IPS-18a (cell line): ENCODE measurements around the gene AUTS2.
A peak's percentile ranks its signal among the peaks of the same experiment; 100 is the strongest.

Experiments used
- H3K27ac ChIP-seq: one replicate; pipeline ENCODE4 v1.5.1; 2013; ENCODE audit warnings: low read length
- H3K27me3 ChIP-seq: one replicate; pipeline ENCODE4 v1.6.1; 2013; ENCODE audit warnings: mild to moderate bottlenecking, low read length; ENCODE audit not compliant: control insufficient read depth, insufficient read depth
- H3K36me3 ChIP-seq: one replicate; pipeline ENCODE4 v1.6.1; 2013; ENCODE audit warnings: low read depth, low read length; ENCODE audit not compliant: control insufficient read depth
- H3K4me1 ChIP-seq: one replicate; pipeline ENCODE4 v1.6.1; 2013; ENCODE audit warnings: low read depth, low read length; ENCODE audit not compliant: control insufficient read depth
- H3K4me3 ChIP-seq: one replicate; pipeline ENCODE4 v1.5.1; 2013; ENCODE audit warnings: low read length
- H3K9ac ChIP-seq: one replicate; pipeline ENCODE4 v1.6.1; 2013; ENCODE audit warnings: mild to moderate bottlenecking, low read length, moderate library complexity
- H3K9me3 ChIP-seq: one replicate; pipeline ENCODE4 v1.6.1; 2013; ENCODE audit warnings: low read depth, low read length; ENCODE audit not compliant: control insufficient read depth

AUTS2 gene

GRCh38 chr7:69588773-69589172, 9.5 kb upstream of the AUTS2 start:
- Histone ChIP-seq H3K9me3 (no peaks in the 10 kb centered on the region), H3K4me1 (peaks cover 3% of the 10 kb centered on the region), H3K4me3 (no peak overlapping the region), H3K9ac (no peak overlapping the region), H3K36me3 (no peaks in the 10 kb centered on the region), H3K27me3 (peaks cover 12% of the 10 kb centered on the region), H3K27ac (no peak overlapping the region)

GRCh38 chr7:69591805-69592204, 6.5 kb upstream of the AUTS2 start:
- Histone ChIP-seq H3K9ac (no peak overlapping the region), H3K4me3 (no peak overlapping the region), H3K36me3 (no peaks in the 10 kb centered on the region), H3K27ac (no peak overlapping the region), H3K9me3 (no peaks in the 10 kb centered on the region), H3K27me3 (peaks cover 42% of the 10 kb centered on the region), H3K4me1 (peaks cover 2% of the 10 kb centered on the region)

- H3K27ac ChIP-seq, result no peak overlapping the region
- peaks cover 6% of the 10 kb centered on the region for H3K4me1 ChIP-seq
- H3K9ac ChIP-seq, result no peak overlapping the region
- H3K9me3 ChIP-seq, result no peaks in the 10 kb centered on the region
- no peaks in the 10 kb centered on the region for H3K36me3 ChIP-seq
- no peak overlapping the region for H3K4me3 ChIP-seq
- H3K27me3 ChIP-seq, result peaks cover 51% of the 10 kb centered on the region
Measured at GRCh38 chr7:69593511-69593910, 4.8 kb upstream of the AUTS2 start.

- H3K4me3 ChIP-seq, result no peak overlapping the region
- H3K27me3 ChIP-seq, result peaks cover 58% of the 10 kb centered on the region
- H3K9ac ChIP-seq, result no peak overlapping the region
- no peaks in the 10 kb centered on the region for H3K36me3 ChIP-seq
- H3K27ac ChIP-seq, result no peak overlapping the region
- peaks cover 6% of the 10 kb centered on the region for H3K4me1 ChIP-seq
- no peaks in the 10 kb centered on the region for H3K9me3 ChIP-seq
Measured at GRCh38 chr7:69595415-69595814, 2.9 kb upstream of the AUTS2 start.

GRCh38 chr7:69596056-69596455, 2.2 kb upstream of the AUTS2 start:
- no peaks in the 10 kb centered on the region for H3K9me3 ChIP-seq
- H3K27ac ChIP-seq, result no peak overlapping the region
- peaks cover 9% of the 10 kb centered on the region for H3K4me1 ChIP-seq
- no peak overlapping the region for H3K4me3 ChIP-seq
- H3K36me3 ChIP-seq, result no peaks in the 10 kb centered on the region
- peaks cover 64% of the 10 kb centered on the region for H3K27me3 ChIP-seq
- no peak overlapping the region for H3K9ac ChIP-seq

GRCh38 chr7:69596723-69597277, 1.5 kb upstream of the AUTS2 start:
- Histone ChIP-seq H3K4me3 (peak overlapping the region; percentile 66), H3K27me3 (peaks cover 71% of the 10 kb centered on the region), H3K9me3 (no peaks in the 10 kb centered on the region), H3K4me1 (peaks cover 12% of the 10 kb centered on the region), H3K27ac (no peak overlapping the region), H3K36me3 (no peaks in the 10 kb centered on the region), H3K9ac (no peak overlapping the region)

- Histone ChIP-seq H3K27ac (no peak overlapping the region), H3K27me3 (peaks cover 78% of the 10 kb centered on the region), H3K4me1 (peaks cover 12% of the 10 kb centered on the region), H3K9me3 (no peaks in the 10 kb centered on the region), H3K4me3 (peak overlapping the region; percentile 66), H3K36me3 (no peaks in the 10 kb centered on the region), H3K9ac (peak overlapping the region; percentile 28)
Measured at GRCh38 chr7:69597278-69598076, 798 bp upstream of the AUTS2 start.

GRCh38 chr7:69598487-69599285, 411 bp downstream of the AUTS2 start:
- H3K4me1 ChIP-seq, result peaks cover 12% of the 10 kb centered on the region
- peak overlapping the region; percentile 82 for H3K4me3 ChIP-seq
- H3K27ac ChIP-seq, result no peak overlapping the region

GRCh38 chr7:69599286-69599954, 1.1 kb downstream of the AUTS2 start:
- Histone ChIP-seq H3K27ac (no peak overlapping the region), H3K9me3 (no peaks in the 10 kb centered on the region)

More at GRCh38 chr7:69598487-69599285, 411 bp downstream of the AUTS2 start:
- H3K36me3 ChIP-seq, result no peaks in the 10 kb centered on the region
- H3K9ac ChIP-seq, result peak overlapping the region; percentile 42
- H3K27me3 ChIP-seq, result peaks cover 79% of the 10 kb centered on the region
- H3K9me3 ChIP-seq, result no peaks in the 10 kb centered on the region

GRCh38 chr7:69599955-69600709, 1.9 kb downstream of the AUTS2 start:
- H3K27me3 ChIP-seq, result peaks cover 80% of the 10 kb centered on the region
- peaks cover 12% of the 10 kb centered on the region for H3K4me1 ChIP-seq
- peak overlapping the region; percentile 42 for H3K9ac ChIP-seq
- no peaks in the 10 kb centered on the region for H3K9me3 ChIP-seq
- no peak overlapping the region for H3K27ac ChIP-seq
- H3K36me3 ChIP-seq, result no peaks in the 10 kb centered on the region
- H3K4me3 ChIP-seq, result peak overlapping the region; percentile 82

More at GRCh38 chr7:69599286-69599954, 1.1 kb downstream of the AUTS2 start:
- H3K36me3 ChIP-seq, result no peaks in the 10 kb centered on the region
- H3K9ac ChIP-seq, result peak overlapping the region; percentile 42
- H3K4me1 ChIP-seq, result peaks cover 12% of the 10 kb centered on the region
- peak overlapping the region; percentile 82 for H3K4me3 ChIP-seq
- H3K27me3 ChIP-seq, result peaks cover 80% of the 10 kb centered on the region
